22Rv1 (cell line): ENCODE results near the gene DLG5.

Experiments
- ZFX ChIP-seq: fragments of 450-650 bp; IDR thresholded peaks from 2 replicates; pipeline ENCODE4 v1.6.1; 2017; ENCODE audit warnings: antibody characterized with exemption, borderline replicate concordance
- TF ChIP-seq, protein P1 (sequence below): fragments of 450-650 bp; IDR thresholded peaks from 2 replicates; pipeline ENCODE4 v1.5.1; 2017; ENCODE audit warnings: mild to moderate bottlenecking

DNA sequence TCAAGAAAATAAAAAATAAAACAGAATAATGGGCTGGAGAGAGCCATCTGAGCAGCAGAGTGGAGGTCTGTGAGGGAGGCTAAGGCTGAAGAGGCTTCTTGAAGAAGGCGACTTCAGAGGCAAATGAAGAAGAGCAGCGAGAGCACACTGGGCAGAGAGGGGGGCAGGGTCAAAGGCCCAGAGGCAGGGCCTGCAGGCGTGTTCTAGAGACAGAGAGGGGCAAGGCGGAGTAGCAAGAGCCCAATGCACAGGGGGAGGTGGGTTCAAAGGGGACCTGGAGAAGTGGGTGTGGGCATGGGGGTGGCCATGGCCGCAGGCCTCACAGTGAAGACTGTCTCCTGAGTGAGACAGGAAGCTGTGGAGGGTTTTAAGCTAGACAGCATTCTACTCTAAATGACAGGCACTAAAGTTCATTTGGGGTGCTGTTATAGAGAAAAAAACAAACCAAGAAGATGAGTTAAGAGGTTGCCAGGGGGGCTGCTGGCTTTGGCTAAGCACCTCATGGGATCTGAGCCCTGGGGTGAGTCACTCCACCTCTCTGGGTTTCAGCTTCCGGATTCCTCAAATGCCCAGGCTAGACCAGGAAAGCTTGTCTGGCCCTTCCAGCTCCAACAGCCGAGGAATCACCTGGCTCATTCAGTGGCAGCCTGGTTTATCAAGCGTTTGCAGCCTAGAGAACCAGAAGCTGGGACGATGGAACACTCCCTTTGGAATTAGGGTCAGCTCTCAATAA lies 81.7 kb downstream of the DLG5 start:
- TF ChIP-seq, protein P1, sequence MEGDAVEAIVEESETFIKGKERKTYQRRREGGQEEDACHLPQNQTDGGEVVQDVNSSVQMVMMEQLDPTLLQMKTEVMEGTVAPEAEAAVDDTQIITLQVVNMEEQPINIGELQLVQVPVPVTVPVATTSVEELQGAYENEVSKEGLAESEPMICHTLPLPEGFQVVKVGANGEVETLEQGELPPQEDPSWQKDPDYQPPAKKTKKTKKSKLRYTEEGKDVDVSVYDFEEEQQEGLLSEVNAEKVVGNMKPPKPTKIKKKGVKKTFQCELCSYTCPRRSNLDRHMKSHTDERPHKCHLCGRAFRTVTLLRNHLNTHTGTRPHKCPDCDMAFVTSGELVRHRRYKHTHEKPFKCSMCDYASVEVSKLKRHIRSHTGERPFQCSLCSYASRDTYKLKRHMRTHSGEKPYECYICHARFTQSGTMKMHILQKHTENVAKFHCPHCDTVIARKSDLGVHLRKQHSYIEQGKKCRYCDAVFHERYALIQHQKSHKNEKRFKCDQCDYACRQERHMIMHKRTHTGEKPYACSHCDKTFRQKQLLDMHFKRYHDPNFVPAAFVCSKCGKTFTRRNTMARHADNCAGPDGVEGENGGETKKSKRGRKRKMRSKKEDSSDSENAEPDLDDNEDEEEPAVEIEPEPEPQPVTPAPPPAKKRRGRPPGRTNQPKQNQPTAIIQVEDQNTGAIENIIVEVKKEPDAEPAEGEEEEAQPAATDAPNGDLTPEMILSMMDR, result no peak
- no peak for TF ChIP-seq ZFX
